Stimulated activated CD8-positive, alpha-beta memory T cell treated with anti-CD3 and anti-CD28 coated beads, Interleukin-2, amount 100 ng/mL, for 48 hours (primary cell): ENCODE data around the gene ALDH3B1.

Experiments used
- DNase-seq, 2 donors: peaks; one replicate each; pipeline ENCODE4 v3.0.0-alpha.2; 2020; ENCODE audit warnings: low read depth in 2 of 2

ALDH3B1 gene

DNA sequence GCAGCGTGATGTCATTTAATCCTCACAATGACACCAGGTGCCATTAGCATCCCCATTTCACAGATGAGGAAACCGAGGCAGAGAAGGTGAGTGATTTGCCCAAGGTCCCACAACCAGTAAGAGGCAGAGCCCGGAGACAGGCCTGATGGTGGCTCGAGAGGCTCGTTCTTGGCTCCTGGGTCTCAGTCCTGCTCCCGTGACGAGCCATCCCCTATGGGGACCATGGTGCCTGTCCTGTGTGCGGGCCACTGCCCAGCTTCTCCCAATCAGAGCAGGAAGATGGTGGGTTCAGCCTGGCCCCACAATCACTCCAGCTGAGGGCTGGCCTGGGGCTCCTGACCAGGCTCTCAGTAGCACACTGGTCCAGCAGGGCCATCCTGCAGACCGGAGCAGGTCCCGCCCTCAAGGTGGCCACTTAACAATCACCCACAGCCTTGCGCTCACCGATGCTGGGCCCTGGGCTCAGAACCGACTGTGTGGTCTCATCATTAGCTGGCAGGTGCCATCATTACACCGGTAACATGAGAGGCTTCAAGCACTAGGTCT lies 3.6 kb downstream of the ALDH3B1 start:
- no peak for DNase-seq

DNA sequence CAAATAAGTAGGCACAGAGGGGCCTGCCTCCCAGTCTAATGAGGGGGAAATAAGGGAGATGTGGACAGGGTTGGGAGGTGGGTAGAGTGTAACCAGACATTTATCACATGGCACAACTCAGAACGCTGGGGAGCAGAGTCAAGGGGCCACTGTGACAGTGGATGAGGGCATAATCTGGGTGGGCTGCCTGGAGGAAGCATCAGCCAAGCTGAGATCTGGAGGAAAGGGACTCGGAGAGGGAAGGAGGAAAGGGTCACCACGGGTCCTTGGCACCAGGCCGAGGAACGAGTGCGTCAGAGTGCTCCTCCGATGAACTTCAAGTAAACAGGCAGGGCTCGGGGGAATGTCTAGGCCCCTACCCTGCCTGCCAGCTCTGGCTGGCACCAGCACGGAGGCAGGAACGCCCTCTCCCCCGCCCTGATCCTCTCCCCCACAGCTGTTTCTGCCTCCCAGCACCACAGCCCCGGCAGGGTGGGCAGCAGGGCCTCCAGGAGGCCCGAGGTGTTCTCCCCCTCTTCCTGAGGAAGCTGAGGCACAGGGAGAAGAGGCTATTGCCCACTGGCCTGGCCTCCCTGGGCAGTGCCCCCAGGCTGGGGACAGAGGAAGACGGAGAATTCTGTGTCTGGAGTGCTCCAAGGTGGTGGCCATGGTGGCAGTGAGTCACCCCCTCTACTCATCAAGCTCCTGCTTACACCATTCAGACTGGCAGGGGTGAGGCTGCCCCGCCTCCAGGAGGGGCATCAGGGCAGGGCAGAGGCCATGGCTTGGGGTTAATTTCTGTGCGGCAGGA lies 4.2 kb downstream of the ALDH3B1 start:
- no peak for DNase-seq

DNA sequence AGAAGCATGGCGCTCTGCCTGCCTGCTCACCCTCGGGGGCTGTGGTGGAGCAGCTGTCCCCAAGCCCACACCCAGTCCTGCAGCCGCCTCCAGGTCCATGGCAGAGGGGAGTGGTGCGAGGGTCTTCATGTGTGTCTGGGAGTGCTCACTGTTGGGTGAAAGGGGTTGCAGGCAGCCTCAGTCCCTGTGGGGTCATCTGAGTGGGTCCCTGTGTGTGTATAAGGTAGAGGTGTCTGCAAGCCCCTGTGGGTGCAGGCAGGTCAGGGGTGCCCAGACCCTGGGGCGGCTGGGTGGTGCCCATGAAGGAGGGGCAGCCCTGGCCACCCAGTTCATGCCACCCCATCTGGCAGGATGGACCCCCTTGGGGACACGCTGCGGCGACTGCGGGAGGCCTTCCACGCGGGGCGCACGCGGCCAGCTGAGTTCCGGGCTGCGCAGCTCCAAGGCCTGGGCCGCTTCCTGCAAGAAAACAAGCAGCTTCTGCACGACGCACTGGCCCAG lies 4.9 kb downstream of the ALDH3B1 start:
- DNase-seq: no peak

DNA sequence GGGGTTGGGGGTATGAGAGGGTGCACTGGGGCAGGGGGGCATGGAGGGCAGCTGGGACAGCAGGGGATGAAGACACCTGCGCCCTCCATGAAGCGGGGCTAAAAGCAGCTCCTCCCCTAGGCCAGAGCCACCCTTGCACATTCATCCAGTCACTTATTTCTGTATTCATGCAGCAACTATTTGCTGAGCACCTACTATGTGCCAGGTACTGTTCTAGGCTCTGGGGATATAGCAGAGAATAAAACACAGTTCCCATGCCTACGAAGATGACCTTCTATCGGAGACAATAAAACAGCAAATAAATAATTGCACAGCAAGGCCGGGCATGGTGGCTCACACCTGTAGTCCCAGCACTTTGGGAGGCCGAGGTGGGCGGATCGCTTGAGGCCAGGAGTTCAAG lies 5.3 kb downstream of the ALDH3B1 start:
- no peak for DNase-seq

DNA sequence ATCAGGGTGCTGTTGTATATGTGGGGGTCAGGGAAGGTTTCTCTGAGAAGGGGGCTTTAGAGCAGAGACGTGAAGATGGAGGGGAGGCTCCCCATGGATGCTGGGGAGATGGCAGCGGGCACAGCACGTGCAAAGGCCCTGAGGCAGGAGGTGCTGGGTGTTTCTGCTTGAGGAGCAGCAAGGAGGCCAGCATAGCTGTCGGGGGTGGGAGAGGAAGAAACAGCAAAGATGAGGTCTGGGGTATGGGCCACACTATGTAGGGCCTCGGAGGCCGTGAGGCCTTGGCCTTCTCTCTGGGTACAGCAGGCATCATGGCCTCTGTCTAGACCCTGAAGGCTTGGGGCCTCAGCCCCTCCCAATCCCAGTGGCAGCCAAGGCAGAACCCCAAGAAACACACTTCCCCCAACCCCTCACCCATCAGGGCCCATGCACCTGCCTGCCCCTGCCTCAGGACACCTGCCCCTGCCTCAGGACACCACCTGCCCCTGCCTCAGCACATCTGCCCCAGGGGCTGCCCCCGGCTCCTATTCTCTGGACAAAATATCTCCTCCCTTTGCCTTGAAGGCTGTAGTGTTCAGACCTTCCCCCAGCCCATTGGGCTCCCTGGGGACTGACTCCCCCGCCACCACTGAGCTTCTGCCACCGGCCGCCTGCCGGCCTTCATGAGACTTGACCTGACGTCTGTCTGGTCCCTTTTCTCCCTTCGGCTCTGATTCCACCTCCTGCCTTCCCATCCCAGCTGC lies 6.2 kb downstream of the ALDH3B1 start:
- no peak for DNase-seq

DNA sequence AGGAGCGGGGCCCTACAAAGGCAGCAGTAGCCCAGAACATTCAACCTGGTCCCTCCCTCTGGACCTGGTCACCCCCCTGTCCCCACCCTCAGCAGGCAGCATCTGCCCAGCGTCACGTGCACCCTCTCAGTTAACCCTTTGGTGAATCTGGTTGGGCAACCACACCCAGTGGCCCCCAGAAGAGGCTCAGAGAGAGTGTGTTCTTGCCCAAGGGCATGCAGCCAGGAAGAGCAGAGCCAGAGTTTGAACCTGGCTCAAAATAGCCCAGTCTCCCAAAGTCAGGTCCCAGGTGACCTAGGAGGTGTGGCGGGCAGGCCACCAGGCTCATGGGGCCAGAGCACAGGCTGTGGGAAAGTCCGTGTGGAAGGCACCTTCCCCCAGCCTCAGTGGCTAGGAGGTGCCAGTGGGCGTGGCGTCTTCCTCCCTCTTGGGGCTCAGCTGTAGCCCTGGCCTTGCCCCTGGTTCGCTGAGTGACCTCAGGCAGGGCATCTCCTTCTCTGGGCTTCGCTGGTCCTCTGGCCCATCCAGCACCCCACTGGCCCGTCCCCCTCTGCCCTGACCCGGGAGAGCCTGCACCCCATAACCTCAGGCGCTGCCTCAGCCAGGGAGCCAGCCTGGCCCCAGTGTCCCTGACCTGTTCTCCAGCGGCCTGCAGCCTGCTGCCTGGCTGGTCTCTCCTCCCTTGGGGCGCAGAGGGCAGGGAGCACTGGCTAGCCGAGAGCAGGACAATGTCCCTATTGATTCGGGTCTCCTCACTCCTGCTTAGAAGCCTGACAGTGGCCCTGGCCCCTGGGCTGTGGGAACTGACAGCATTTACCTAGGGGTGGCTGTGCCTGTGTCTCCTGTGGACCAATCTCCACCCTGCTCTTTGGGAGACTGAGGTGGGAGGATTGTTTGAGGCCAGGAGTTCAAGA lies 7.0 kb downstream of the ALDH3B1 start:
- DNase-seq: no peak

DNA sequence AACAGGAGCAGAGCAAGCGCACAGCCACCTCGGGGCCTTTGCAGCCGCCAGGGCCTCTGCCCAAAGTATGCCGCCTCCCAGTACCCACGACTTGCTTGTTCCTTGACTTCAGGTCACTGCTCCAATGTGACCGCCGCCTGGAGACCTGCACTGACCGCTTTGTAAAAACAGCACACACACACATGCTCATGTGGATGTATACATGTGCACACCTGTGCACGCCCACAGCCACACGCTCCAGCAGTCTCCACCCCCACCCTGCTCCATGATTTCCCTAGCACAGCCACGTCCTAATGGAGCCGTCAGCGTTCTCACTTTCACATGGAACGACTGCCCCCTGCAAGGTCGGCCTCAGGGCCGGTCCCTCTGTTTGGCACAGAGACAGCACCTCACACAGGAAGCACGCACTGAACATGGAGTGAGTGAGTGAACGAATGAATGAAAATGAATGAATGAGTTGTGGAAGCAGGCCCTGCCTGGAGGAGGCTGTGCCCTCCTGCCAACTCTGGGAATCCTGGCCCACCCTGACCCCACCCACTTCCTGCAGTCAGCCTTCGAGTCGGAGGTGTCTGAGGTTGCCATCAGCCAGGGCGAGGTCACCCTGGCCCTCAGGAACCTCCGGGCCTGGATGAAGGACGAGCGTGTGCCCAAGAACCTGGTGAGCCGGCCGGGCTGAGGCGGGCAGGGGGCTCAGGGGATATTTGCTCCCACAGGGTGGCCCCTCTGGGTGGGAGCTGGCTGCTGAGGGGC lies 8.0 kb downstream of the ALDH3B1 start:
- DNase-seq: no peak

DNA sequence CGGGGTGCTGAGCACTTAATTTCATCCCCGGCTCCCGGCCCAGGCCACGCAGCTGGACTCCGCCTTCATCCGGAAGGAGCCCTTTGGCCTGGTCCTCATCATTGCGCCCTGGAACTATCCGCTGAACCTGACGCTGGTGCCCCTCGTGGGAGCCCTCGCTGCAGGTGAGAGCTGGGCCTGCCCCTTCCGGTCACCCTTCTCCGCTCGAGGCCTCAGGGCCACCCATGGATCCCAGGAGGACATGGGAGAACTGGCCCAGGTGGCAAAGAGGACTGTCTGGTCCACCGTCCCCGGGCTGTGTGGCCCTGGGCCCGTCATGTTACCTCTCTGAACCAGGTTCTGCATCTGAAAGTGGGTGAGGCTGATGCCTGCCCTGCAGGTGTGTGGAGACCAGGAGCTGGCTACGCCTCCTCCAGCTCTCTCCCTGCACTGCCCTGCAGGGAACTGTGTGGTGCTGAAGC lies 8.6 kb downstream of the ALDH3B1 start:
- no peak for DNase-seq

DNA sequence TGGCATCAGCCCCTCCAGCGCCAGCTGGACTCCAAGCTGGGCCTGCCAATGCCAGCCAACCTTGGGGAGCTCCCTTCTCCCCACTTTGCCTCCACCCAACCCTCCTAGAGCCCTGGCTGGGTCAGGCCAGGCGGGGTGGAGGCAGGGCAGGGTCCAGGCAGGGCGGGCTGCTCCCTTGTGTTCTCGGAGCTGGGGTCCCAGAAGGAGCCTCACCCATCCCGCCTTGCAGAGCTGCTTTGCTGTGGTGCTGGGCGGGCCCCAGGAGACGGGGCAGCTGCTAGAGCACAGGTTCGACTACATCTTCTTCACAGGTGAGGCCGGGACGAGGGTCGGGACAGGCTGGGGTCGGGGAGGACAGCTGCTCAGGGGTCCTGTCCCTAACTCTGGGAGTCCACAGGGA lies 9.4 kb downstream of the ALDH3B1 start:
- no peak for DNase-seq

DNA sequence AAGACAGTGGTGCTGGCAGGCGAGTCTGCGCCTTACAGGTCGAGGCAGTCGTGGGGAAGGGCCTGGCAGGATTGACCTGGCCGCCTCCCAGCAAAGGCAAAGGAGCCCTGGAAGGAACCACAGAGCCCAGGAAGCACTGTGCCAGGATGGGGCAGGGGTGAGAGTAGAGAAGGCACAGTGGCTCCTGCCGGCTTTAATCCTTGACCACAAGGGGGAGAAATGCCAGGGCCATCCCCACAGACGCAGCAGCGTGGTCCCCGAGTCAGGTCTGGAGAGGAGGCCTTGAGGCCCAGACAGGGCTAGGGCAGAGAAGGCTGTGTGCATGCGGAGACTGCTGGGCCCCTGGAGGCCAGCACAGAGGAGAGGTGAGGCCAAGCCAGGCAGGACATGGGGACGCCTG lies 10.4 kb downstream of the ALDH3B1 start:
- no peak for DNase-seq

DNA sequence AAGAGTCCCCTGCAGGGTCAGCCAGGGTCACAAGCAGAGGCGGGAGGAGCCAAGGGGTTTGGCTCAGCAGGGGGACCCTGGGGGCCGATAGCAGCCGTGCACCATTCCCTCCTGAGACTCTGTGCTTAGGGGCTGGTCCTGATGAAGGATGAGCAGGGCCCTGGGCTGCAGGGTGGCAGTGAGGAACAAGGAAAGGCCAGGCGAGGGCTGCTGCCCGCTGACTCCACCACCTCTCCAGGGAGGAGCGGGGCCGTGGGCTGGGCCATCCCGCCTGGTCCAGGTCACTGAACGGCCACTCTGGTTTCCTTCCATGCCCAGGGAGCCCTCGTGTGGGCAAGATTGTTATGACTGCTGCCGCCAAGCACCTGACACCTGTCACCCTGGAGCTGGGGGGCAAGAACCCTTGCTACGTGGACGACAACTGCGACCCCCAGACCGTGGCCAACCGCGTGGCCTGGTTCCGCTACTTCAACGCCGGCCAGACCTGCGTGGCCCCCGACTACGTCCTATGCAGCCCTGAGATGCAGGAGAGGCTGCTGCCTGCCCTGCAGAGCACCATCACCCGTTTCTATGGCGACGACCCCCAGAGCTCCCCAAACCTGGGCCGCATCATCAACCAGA lies 11.2 kb downstream of the ALDH3B1 start:
- no peak for DNase-seq

DNA sequence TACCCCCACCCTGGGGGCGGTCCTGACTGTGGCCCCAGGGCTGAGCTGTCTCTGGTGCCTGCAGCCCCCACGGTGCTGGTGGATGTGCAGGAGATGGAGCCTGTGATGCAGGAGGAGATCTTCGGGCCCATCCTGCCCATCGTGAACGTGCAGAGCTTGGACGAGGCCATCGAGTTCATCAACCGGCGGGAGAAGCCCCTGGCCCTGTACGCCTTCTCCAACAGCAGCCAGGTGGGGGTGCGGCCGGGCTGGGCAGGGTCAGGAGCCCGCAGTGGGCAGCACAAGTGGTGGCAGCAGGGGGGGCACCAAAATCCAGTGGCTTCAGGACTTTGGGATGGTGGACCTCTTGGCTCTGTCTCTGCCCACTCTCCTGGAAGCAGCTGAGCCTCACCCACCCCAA lies 12.4 kb downstream of the ALDH3B1 start:
- no peak for DNase-seq

DNA sequence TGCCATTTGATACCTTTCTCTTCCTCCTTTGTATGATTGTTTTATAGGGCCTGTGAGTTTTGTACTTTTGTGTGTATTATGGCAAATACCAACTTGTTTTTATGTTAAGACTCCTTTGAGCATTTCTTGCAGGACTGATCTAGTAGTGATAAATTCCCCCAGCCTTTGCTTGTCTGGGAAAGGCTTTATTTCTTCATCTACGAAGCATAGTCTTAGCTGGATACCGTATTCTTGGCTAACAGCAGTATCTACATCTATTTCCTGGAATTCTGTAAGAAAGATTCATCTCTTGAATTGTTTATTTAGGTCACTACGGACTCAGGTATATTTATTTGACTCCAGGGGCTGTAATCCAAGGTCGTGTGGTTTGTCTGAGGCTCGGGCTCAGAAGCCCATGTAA lies 14.4 kb downstream of the ALDH3B1 start:
- no peak for DNase-seq

DNA sequence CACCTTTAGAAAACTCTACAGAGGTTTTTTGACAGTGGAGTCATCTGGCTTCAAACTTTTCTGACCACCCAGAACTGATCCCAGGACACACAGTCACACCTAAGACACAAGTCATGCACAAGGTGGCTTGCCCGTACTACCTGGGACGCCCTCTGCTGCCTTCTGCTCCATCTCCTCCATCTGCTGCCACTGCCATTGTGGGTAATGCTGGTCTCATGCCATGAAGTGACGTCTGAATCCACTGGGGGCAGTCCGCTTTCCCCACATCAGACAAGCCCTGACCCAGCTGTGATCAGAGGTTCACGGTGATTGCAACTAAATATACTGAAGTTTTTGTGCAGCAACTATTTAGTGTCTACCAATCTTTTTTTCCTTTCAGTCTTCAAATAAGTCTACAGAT lies 14.9 kb downstream of the ALDH3B1 start:
- no peak for DNase-seq

DNA sequence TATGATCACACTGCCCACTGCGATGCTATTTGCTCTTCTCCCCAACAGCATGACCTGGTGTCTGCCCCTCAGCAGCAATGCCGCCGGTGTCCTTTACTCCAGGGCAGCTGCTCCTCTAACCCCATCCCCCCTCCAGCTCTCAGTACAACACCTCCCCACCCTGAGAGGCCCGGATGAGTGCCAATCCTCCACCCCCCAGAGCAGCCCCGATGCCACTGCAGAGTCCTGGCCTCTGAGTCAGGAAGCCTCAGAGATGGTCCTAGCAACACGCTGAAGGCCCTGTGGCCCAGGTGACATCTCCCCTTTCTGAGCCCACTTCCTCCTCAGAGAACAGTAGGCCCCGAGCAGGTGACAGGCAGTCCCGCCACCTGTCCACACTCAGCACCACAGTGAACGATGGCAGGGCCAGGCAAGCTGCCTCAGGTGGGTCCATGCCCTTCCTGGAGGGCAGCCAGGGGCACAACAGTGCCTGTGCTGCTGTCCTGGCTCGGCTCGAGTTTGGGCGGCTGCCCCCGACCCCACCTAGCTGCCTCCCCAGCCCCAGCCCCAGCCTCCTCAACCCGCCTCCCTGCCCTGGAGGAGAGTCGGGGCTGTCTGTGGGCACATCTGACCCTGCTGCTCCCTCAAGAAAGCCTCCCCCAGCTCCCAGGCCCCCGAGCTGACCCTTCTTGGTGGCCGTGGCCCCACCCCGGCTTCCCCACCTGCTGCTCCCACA lies 16.4 kb downstream of the ALDH3B1 start:
- DNase-seq: no peak

DNA sequence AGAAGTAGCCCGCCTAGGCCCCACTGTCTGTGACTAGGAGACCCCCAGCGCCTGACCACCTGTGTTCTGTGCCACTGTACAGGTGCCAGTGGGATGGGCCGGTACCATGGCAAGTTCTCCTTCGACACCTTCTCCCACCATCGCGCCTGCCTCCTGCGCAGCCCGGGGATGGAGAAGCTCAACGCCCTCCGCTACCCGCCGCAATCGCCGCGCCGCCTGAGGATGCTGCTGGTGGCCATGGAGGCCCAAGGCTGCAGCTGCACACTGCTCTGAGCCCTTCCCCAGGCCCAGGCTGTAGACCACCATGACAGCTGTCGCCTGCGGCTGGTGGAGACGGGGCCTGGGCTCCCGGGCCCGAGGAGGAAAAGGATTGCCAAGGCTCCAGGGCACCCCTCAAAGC lies 17.5 kb downstream of the ALDH3B1 start:
- no peak for DNase-seq

DNA sequence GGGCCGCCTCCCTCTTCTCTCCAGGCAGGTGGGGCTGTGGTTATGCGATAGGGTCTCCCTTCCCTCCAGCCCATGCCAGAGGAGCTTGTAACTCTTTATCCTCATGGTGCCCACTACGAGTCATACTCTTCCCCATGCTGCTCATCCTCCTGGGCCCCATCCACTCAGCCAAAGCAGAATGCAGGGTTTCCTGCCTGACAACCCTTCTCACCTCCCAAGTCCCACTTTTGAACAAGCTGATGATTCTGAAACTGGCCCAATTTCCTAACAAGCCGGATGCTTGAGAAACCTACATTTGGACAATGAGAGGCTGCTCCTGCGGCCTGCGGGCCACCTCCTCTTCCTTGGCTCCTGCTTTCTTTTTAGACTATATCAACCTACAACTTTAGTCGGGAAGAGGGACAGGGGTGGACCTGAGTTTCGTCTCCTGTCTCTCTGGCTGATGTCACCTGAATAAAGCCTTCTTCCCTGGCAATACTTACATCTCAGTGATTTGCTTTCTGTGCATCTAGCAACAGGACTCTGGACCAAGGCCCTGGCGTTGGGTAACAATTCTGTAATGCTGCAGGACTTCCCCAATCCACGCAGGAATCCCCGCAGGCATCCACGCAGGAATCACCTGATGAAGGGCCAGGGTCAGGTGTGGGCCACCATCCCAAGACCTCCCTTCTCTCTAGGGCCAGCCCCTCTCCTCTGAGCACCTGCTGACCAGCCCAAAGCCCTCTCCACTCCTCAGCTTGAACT lies 18.8 kb downstream of the ALDH3B1 start:
- no peak for DNase-seq

DNA sequence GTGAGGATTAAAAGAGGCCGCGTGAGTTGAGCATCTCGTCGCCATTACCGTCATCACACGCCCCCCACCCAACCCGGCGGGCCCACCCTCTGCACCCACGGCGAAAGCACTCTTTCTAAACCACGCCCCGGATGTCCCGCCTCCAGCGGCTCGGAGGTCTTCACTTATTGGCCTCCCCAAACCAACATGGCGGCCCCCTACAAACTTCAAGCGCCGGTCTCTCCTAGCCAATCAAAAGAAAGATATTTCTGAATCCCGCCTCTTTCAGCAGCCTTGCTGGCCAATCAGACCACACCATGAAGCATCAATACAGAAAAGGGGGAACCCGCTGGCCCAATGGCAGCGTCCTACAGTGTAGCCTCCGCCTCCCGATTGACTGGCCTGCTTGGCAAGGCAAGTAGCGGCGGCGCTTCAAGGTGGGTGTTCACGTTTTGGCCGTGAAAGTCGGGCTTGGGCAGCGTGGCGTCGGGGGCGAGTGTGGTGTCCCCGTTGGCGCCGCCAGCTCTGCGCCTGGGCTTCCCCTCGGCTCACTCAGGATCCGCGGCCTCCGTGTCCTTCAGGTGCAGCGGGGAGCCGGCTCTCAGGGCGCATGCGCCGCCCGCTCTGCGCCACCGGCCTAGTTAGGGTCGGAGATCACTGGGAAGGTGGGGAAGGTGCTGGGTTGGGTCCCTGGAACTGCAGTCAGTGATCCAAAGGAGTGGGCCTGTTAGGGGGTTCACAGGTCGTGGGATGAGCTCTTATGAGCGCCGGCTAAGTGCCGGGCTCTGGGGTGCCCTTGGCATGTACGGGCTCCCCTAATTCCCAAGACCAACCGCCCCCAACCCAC lies 20.4 kb downstream of the ALDH3B1 start, which contains the start of gene NDUFS8:
NDUFS8 (plus strand) TSS at position 364 of the 826 bp plus-strand sequence. CDS start 1,471 bp downstream, outside the sequence.
- peak; percentile 90 to 95 for DNase-seq
